Measurements from ENCODE around the gene GALNT17.

The GALNT17 gene

DNA sequence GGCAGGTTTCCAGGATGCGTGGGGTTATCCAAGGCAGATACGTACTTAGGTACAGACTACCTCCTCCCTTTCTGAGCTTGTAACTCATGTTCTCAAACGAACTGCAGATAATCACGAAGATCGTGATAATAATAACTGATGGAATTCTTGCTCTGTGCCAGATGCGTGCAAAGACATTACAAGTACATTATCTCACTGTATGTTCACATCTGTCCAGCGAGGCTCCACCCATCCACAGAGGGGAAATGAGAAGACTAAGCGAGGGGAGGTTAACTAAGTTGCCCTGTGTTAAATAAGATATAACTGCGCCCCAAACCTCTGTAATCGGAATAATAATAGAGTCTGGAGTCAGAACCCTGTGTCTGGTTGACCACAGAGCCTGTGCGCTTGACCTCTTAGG lies 1.9 kb downstream of the GALNT17 start:
- no peak for TF ChIP-seq CTCF (IDR thresholded peaks at IDR 0.05; ENCODE audit: low read depth, low read length, missing control alignments)

GRCh38 chr7:71135116-71135515 lies 3.2 kb downstream of the GALNT17 start:
- no peak overlapping the region for H3K4me3 ChIP-seq (ENCODE audit: low read depth, low read length)
- DNase-seq, result no peak
- peaks cover 26% of the 10 kb centered on the region for H3K27me3 ChIP-seq (replicated peaks)
- H3K27ac ChIP-seq, result no peak overlapping the region
- in situ Hi-C loops (cut with HindIII; ENCODE audit: low pct_ligation_motif_present, low sequenced_read_pairs), result no loop called here
- no peak for TF ChIP-seq CTCF (IDR thresholded peaks at IDR 0.05; ENCODE audit: low read depth, low read length, missing control alignments)
- no peaks in the 10 kb centered on the region for H3K36me3 ChIP-seq (replicated peaks)

More for the DNA sequence above, 1.9 kb downstream of the GALNT17 start:
- H3K27me3 ChIP-seq (replicated peaks), result peaks cover 26% of the 10 kb centered on the region
- DNase-seq, result no peak
- in situ Hi-C loops (cut with HindIII; ENCODE audit: low pct_ligation_motif_present, low sequenced_read_pairs), result no loop called here
- no peak overlapping the region for H3K27ac ChIP-seq
- no peaks in the 10 kb centered on the region for H3K36me3 ChIP-seq (replicated peaks)
- H3K4me3 ChIP-seq (ENCODE audit: low read depth, low read length), result no peak overlapping the region

GRCh38 chr7:71135663-71136062 lies 3.7 kb downstream of the GALNT17 start:
- TF ChIP-seq CTCF (IDR thresholded peaks at IDR 0.05; ENCODE audit: low read depth, low read length, missing control alignments), result no peak
- in situ Hi-C loops (cut with HindIII; ENCODE audit: low pct_ligation_motif_present, low sequenced_read_pairs), result no loop called here

DNA sequence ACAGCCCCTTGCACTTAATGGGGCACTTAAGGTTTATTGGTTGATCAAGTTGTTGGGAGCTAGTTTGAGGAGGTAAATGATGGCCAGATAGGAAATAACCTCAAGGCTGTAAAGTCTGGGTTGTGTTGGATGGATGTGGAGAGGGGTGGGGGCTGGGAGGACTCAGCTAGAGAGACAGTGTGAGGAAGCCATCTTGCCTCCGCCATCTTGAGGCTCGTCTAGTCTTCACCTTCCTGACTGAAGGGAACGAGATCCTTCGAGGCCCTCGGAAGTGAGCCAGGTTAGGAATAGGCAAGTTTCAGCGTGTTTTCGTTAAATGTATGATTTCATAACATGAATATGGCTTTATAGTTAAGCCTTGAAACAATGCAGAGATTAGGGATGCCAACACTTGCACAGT lies 5.5 kb downstream of the GALNT17 start:
- in situ Hi-C loops (cut with HindIII; ENCODE audit: low pct_ligation_motif_present, low sequenced_read_pairs), result no loop called here
- no peaks in the 10 kb centered on the region for H3K36me3 ChIP-seq (replicated peaks)
- no peak overlapping the region for H3K4me3 ChIP-seq (ENCODE audit: low read depth, low read length)
- peaks cover 7% of the 10 kb centered on the region for H3K27me3 ChIP-seq (replicated peaks)
- DNase-seq, result no peak
- TF ChIP-seq CTCF (IDR thresholded peaks at IDR 0.05; ENCODE audit: low read depth, low read length, missing control alignments), result no peak
- H3K27ac ChIP-seq, result no peak overlapping the region

More at GRCh38 chr7:71135663-71136062, 3.7 kb downstream of the GALNT17 start:
- Histone ChIP-seq H3K27me3 (replicated peaks) (peaks cover 22% of the 10 kb centered on the region), H3K36me3 (replicated peaks) (no peaks in the 10 kb centered on the region), H3K27ac (no peak overlapping the region), H3K4me3 (ENCODE audit: low read depth, low read length) (no peak overlapping the region)
- DNase-seq, result no peak

DNA sequence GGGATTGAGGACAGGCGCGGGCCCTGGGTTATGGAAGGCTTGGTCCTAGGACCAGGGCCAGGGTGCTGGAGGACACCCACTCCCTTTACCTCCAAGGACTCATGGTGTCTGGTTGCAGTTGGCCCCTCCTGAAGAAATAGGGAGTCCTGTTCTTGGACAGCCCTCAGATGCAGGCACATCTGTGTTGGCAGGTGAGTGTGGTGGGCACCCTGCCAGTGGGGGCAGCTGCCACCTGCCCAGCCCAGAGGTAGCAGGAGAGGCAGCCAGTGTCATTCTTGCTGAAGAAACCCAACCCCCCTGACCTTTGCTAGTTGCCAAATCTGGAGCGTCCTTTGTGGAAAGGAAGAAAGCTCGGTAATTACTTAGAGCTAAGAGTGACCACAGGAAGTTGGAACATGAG lies 8.3 kb downstream of the GALNT17 start:
- Histone ChIP-seq H3K27ac (no peak overlapping the region), H3K4me3 (ENCODE audit: low read depth, low read length) (no peak overlapping the region), H3K27me3 (replicated peaks) (no peaks in the 10 kb centered on the region), H3K36me3 (replicated peaks) (no peaks in the 10 kb centered on the region)
- in situ Hi-C loops (cut with HindIII; ENCODE audit: low pct_ligation_motif_present, low sequenced_read_pairs), result no loop called here
- TF ChIP-seq CTCF (IDR thresholded peaks at IDR 0.05; ENCODE audit: low read depth, low read length, missing control alignments), result no peak
- DNase-seq, result no peak

DNA sequence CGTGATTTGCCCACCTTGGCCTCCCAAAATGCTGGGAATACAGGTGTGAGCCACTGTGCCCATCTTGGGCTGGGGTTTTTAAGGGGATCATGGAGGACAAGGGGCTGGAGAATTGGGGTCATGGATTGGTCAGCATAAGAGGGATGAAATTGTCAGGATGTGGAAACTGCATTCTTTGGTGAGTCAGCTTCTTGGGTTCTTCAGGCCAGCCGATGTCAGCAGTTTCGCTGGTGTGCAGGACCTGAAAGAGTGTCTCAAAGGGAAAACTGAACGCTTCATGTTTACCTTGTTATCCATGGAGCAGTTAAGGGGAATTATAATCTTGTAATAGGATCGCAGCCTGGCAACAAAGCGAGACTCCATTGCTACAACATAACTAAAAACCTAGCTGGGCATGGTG lies 13.0 kb downstream of the GALNT17 start:
- in situ Hi-C loops (cut with HindIII; ENCODE audit: low pct_ligation_motif_present, low sequenced_read_pairs), result no loop called here
- no peak for DNase-seq
- Histone ChIP-seq H3K27ac (no peak overlapping the region), H3K36me3 (replicated peaks) (no peaks in the 10 kb centered on the region), H3K27me3 (replicated peaks) (no peaks in the 10 kb centered on the region), H3K4me3 (ENCODE audit: low read depth, low read length) (no peak overlapping the region)
- TF ChIP-seq CTCF (IDR thresholded peaks at IDR 0.05; ENCODE audit: low read depth, low read length, missing control alignments), result no peak
